A549 (cell line): Measurements from ENCODE around the gene C2.
"Not testable (repeated sequence)": the region's sequence is repeated elsewhere in the genome, so short reads cannot be mapped to it uniquely, and the experiment has no call there.

Experiments
- CHD2 ChIP-seq: fragments of 150-350 bp; IDR thresholded peaks from 2 replicates; pipeline ENCODE4 v1.6.1; 2014; ENCODE audit warnings: low read length; ENCODE audit not compliant: partially characterized antibody
- CTCF ChIP-seq: fragments of >200 bp; sonication (Bioruptor Twin); formaldehyde crosslinking; IDR thresholded peaks from 3 replicates; pipeline ENCODE4 v1.5.1; 2016
- EP300 ChIP-seq, 2 experiments: fragments of >200 bp; sonication (Bioruptor Twin); formaldehyde crosslinking; IDR thresholded peaks; 2 replicates in 1 of 2; 3 replicates in 1 of 2; pipeline ENCODE4 v1.6.1; 2016 to 2017
- MAFK ChIP-seq: fragments of 450-650 bp; IDR thresholded peaks from 2 replicates; pipeline ENCODE4 v1.6.1; 2014; ENCODE audit not compliant: partially characterized antibody
- POLR2A ChIP-seq: IDR thresholded peaks from 2 replicates; pipeline ENCODE4 v1.6.1; 2012; ENCODE audit warnings: mild to moderate bottlenecking, low read length
- RAD21 ChIP-seq, 2 experiments: fragments of >200 bp in 1 of 2; sonication (Bioruptor Twin) in 1 of 2; formaldehyde crosslinking in 1 of 2; IDR thresholded peaks in 1 of 2; conservative IDR thresholded peaks in 1 of 2; 2 replicates in 1 of 2; 3 replicates in 1 of 2; pipeline ENCODE4 v1.6.1; 2012 to 2018; ENCODE audit warnings: inconsistent platforms in 1 of 2
- RCOR1 ChIP-seq: fragments of 150-350 bp; IDR thresholded peaks from 2 replicates; pipeline ENCODE4 v1.6.1; 2014; ENCODE audit warnings: antibody characterized with exemption, low read length, low read depth
- TF ChIP-seq, protein P1 (sequence below): fragments of 200-600 bp; sonication (generic); IDR thresholded peaks from 2 replicates; pipeline ENCODE4 v1.6.1; 2016; ENCODE audit warnings: antibody characterized with exemption, mild to moderate bottlenecking, moderate library complexity

GRCh38 chr6:31981744-31982143, 54.2 kb downstream of the C2 start, which contains the start of gene C4A:
- TF ChIP-seq EP300 (IDR thresholded peaks at IDR 0.05); CTCF; POLR2A; RCOR1; CHD2; RAD21 (conservative IDR thresholded peaks at IDR 0.05 in 1 of 2, IDR thresholded peaks at IDR 0.05 in 1 of 2); MAFK: not testable (repeated sequence)
- TF ChIP-seq, protein P1, sequence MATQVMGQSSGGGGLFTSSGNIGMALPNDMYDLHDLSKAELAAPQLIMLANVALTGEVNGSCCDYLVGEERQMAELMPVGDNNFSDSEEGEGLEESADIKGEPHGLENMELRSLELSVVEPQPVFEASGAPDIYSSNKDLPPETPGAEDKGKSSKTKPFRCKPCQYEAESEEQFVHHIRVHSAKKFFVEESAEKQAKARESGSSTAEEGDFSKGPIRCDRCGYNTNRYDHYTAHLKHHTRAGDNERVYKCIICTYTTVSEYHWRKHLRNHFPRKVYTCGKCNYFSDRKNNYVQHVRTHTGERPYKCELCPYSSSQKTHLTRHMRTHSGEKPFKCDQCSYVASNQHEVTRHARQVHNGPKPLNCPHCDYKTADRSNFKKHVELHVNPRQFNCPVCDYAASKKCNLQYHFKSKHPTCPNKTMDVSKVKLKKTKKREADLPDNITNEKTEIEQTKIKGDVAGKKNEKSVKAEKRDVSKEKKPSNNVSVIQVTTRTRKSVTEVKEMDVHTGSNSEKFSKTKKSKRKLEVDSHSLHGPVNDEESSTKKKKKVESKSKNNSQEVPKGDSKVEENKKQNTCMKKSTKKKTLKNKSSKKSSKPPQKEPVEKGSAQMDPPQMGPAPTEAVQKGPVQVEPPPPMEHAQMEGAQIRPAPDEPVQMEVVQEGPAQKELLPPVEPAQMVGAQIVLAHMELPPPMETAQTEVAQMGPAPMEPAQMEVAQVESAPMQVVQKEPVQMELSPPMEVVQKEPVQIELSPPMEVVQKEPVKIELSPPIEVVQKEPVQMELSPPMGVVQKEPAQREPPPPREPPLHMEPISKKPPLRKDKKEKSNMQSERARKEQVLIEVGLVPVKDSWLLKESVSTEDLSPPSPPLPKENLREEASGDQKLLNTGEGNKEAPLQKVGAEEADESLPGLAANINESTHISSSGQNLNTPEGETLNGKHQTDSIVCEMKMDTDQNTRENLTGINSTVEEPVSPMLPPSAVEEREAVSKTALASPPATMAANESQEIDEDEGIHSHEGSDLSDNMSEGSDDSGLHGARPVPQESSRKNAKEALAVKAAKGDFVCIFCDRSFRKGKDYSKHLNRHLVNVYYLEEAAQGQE: not testable (repeated sequence)
